NCI-H2029 treated with DMSO at 0.1 percent for 48 hours (cell line): ENCODE results near the gene CCDC47.
A peak's percentile ranks its signal among the peaks of the same experiment; 100 is the strongest.
"Not testable (repeated sequence)": the region's sequence is repeated elsewhere in the genome, so short reads cannot be mapped to it uniquely, and the experiment has no call there.

Experiments used
- DNase-seq: peaks from one replicate; lab custom pipeline; 2025; lab: John Stamatoyannopoulos, UW

Gene CCDC47

GRCh38 chr17:63735691-63736090, 37.7 kb downstream of the CCDC47 start:
- no peak for DNase-seq

- no peak for DNase-seq
These were observed 51.0 kb downstream of the CCDC47 start for GRCh38 chr17:63722403-63722802.

- not testable (repeated sequence) for DNase-seq
These were observed 53.2 kb downstream of the CCDC47 start for GRCh38 chr17:63720194-63720593.

- no peak for DNase-seq
These were observed 54.4 kb downstream of the CCDC47 start for GRCh38 chr17:63718988-63719387.

- DNase-seq = no peak
These were observed 57.0 kb downstream of the CCDC47 start for GRCh38 chr17:63716426-63716825.

- DNase-seq = no peak
These were observed 58.7 kb downstream of the CCDC47 start for GRCh38 chr17:63714550-63715277.

GRCh38 chr17:63709110-63709509, 64.3 kb downstream of the CCDC47 start:
- DNase-seq = no peak

GRCh38 chr17:63707151-63707550, 66.2 kb downstream of the CCDC47 start:
- DNase-seq = no peak

GRCh38 chr17:63706336-63707082, 66.9 kb downstream of the CCDC47 start:
- no peak for DNase-seq

- DNase-seq = no peak
These were observed 67.7 kb downstream of the CCDC47 start for GRCh38 chr17:63705657-63706056.

GRCh38 chr17:63704836-63705235, 68.6 kb downstream of the CCDC47 start:
- no peak for DNase-seq

GRCh38 chr17:63704259-63704576, 69.2 kb downstream of the CCDC47 start:
- no peak for DNase-seq

- DNase-seq = no peak
These were observed 69.7 kb downstream of the CCDC47 start for GRCh38 chr17:63703556-63704258.

GRCh38 chr17:63703029-63703428, 70.4 kb downstream of the CCDC47 start:
- DNase-seq = no peak

GRCh38 chr17:63702721-63703015, 70.7 kb downstream of the CCDC47 start:
- DNase-seq = no peak

- peak; percentile 2 for DNase-seq
These were observed 71.3 kb downstream of the CCDC47 start for GRCh38 chr17:63701868-63702720.

GRCh38 chr17:63701456-63701820, 72.0 kb downstream of the CCDC47 start:
- DNase-seq = no peak

- DNase-seq = no peak
These were observed 72.6 kb downstream of the CCDC47 start for GRCh38 chr17:63700528-63701455.

- DNase-seq = no peak
These were observed 73.5 kb downstream of the CCDC47 start, which contains the start of gene LIMD2 for GRCh38 chr17:63699638-63700527. LIMD2 (minus strand) TSS chr17:63700125; CDS start chr17:63699298, 827 bp downstream.
